GM12878 (cell line): Measurements from ENCODE around the gene GGPS1.

Experiments
- CTCF ChIP-seq, 3 experiments: IDR thresholded peaks in 2 of 3; conservative IDR thresholded peaks in 1 of 3; 2 replicates each; pipeline ENCODE4 v1.5.1; 2011; ENCODE audit warnings: low read depth in 3 of 3, low read length in 3 of 3, mild to moderate bottlenecking in 3 of 3, control low read depth in 2 of 3, moderate library complexity in 2 of 3, inconsistent platforms in 1 of 3, mixed read lengths in 1 of 3; ENCODE audit not compliant: control insufficient read depth in 2 of 3, insufficient read depth in 1 of 3; ENCODE audit errors: extremely low read depth in 1 of 3
- EP300 ChIP-seq, 2 experiments: fragments of 150-350 bp in 1 of 2; IDR thresholded peaks; 2 replicates each; pipeline ENCODE4 v1.6.1; 2011 to 2012; ENCODE audit warnings: low read depth in 2 of 2, low read length in 2 of 2, borderline replicate concordance in 1 of 2, improper control_type of control experiment in 1 of 2, inconsistent platforms in 1 of 2; ENCODE audit not compliant: control insufficient read depth in 1 of 2
- EZH2 ChIP-seq: IDR thresholded peaks from 2 replicates; pipeline ENCODE4 v1.6.1; 2012; ENCODE audit warnings: low read depth, mild to moderate bottlenecking, control low read depth, inconsistent platforms, low read length, borderline replicate concordance; ENCODE audit not compliant: control insufficient read depth
- GABPA ChIP-seq: IDR thresholded peaks from 2 replicates; pipeline ENCODE4 v1.6.1; 2014; ENCODE audit warnings: antibody characterized with exemption, low read depth, mild to moderate bottlenecking, inconsistent platforms
- PML ChIP-seq: IDR thresholded peaks from 2 replicates; pipeline ENCODE4 v1.6.1; 2012; ENCODE audit warnings: low read length, inconsistent platforms
- RFX5 ChIP-seq: IDR thresholded peaks from 2 replicates; pipeline ENCODE4 v1.6.1; 2011; ENCODE audit warnings: low read depth, low read length, improper control_type of control experiment
- SMAD1 ChIP-seq: fragments of 450-650 bp; IDR thresholded peaks from 2 replicates; pipeline ENCODE4 v1.6.1; 2018; ENCODE audit warnings: mild to moderate bottlenecking, low read depth; ENCODE audit not compliant: partially characterized antibody
- SPI1 ChIP-seq: IDR thresholded peaks from 2 replicates; pipeline ENCODE4 v1.6.1; 2011; ENCODE audit warnings: low read depth, mild to moderate bottlenecking, low read length, moderate library complexity, borderline replicate concordance; ENCODE audit not compliant: insufficient read depth
- ZNF384 ChIP-seq: IDR thresholded peaks from 2 replicates; pipeline ENCODE4 v1.6.1; 2012; ENCODE audit warnings: low read depth, mild to moderate bottlenecking, low read length, improper control_type of control experiment, borderline replicate concordance

DNA sequence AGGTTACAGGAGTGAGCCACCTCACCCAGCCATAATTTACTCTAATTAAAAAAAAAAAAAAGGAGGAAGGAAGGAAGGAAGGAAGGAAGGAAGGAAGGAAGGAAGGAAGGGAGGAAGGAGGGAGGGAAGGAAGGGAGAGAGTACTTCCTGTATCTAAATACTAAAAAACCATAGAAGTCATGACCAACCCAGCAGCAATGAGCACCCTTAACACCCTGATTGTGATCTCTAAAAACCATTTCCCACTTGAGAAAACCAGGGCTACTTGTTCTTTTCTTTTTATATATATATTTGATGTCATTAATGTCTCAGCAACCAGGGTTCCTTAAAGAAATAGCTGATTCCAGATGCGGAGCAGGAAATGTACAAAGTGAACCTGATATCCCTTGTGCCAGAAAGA is 31.6 kb upstream of the GGPS1 start:
- no peak for TF ChIP-seq EP300 (IDR thresholded peaks at IDR 0.05; ENCODE audit: borderline replicate concordance in 1 of 2, control insufficient read depth in 1 of 2, low read depth in 2 of 2, low read length in 2 of 2)
- TF ChIP-seq RFX5 = no peak
- TF ChIP-seq SPI1 = no peak
- no peak for TF ChIP-seq ZNF384
- TF ChIP-seq EZH2 = no peak
- TF ChIP-seq GABPA = no peak
- TF ChIP-seq CTCF (IDR thresholded peaks at IDR 0.05 in 2 of 3, conservative IDR thresholded peaks at IDR 0.05 in 1 of 3; ENCODE audit: control insufficient read depth in 2 of 3, extremely low read depth in 1 of 3, insufficient read depth in 1 of 3, low read depth in 3 of 3, low read length in 3 of 3) = no peak
- no peak for TF ChIP-seq PML
- no peak for TF ChIP-seq SMAD1
